HG02642 (cell line): Measurements from ENCODE around the gene NARS2.
"Not testable (repeated sequence)": the region's sequence is repeated elsewhere in the genome, so short reads cannot be mapped to it uniquely, and the experiment has no call there.

ENCODE experiments used
- ATAC-seq: cut with Tn5 transposase; IDR thresholded peaks from one replicate; pipeline ENCODE4 v1.9.1; 2021; ENCODE audit warnings: mild to moderate bottlenecking; ENCODE audit not compliant: unreplicated experiment, poor library complexity

Gene NARS2

DNA sequence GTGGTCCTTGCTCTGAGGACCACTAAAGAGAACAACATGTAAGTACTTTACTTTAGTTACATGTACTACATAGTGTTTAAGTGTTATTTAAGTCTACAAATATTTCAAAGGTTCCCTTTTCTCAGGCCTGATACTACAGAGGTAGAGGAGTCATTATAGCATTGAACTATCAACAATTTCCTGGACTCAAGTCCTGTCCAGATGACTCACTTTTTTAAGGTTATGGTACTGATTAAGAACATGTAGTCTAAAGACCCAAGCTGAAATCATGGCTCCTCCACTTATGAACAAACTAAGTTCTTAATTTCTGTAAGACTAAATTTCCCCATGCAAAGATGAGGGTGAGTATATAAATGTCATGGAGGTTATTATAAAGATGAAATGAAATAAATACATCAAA is 74.7 kb downstream of the NARS2 start:
- ATAC-seq = no peak

DNA sequence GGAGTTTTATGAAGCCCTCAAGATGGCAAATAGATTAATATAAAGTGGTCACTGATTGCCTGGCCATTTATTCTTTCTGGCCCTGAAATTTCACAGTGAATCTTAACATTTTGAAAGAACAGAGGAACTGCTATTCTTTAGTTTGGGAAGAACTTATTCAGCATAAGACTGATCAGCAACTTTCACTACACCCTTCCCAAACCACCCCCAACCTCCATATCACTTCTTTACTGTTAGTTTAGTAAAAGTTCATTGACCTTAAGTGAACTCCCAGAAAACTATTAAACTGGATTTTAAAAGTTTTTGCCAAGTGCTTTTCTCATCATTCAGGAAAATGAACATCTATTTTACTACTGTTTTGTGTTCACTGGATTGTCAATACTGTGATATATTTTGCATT is 77.4 kb downstream of the NARS2 start:
- ATAC-seq = no peak

DNA sequence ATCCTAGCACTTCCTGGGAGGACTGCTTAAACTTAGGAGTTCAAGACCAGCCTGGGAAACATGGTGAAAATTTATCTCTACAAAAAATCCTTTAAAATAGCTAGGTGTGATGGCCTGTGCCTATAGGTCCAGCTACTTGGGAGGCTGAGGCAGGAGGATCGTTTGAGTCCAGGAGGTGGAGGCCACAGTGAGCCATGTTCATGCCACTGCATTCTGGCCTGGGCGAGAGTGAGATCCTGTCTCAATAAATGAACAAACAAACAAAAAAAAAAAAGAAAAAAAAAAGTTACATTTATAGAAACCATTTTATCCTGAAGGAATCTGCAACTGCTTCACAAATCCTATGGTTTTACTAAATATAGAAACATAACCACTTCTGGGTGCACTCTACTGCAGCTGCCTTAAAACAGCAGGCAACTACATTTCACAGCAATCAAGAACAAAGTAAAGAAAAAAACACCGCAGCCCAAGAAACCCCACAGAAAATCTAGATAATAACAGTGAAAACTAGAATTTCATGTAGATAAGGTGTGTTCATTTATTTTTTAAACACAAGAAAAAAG is 81.2 kb downstream of the NARS2 start:
- no peak for ATAC-seq

DNA sequence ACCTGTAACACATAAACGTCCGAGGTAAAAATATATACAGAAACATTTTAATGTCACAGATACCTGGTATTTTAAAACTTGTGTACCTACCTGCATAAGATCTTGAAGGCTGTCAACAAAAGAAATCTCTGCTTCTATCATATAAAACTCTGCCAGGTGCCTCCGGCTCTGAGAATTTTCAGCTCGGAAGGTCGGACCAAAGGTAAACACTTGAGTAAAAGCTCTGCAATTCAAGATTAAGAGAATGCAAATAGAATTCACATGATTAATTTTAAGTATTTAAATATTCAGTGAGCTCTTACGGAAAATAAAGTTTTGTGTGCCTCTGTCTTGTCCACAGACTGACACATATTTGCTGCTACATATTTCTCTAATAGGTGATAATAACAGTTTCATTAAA is 81.7 kb downstream of the NARS2 start:
- ATAC-seq = no peak

DNA sequence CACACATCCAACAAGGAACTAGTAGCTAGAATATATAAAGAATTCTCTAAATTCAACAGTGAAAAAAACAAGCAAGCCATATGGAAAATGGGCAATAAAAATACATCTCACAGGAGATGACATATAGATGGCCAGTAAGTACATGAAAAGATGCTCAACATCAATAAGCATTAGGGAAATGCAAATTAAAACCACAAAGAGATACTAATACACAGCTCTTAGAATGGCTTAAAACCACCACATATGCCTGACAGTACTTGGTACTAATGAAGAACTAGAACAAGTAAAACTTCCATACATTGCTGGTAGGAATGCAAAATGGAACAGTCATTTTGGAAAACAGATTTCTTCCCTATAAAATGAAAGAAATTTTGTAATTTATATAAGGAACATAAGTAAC is 85.5 kb downstream of the NARS2 start:
- no peak for ATAC-seq

DNA sequence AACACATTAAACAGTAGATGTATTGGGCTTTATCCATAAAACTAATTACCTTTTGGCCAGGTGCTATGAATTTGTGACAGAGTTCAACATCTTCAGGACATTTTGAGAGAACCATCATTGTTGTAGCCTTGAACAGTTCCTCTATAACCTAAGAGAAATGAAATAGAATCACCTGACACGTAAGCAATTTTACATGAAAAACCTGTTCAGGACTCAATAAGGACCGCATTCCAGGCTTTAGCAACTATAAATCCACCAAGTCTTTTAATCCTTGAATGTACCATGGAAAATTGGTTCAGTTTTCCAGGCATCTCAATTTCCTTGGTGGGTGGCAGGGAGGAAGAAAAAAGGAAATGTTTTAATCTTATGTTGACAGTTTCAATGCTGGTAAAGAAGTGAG is 96.1 kb downstream of the NARS2 start:
- no peak for ATAC-seq

DNA sequence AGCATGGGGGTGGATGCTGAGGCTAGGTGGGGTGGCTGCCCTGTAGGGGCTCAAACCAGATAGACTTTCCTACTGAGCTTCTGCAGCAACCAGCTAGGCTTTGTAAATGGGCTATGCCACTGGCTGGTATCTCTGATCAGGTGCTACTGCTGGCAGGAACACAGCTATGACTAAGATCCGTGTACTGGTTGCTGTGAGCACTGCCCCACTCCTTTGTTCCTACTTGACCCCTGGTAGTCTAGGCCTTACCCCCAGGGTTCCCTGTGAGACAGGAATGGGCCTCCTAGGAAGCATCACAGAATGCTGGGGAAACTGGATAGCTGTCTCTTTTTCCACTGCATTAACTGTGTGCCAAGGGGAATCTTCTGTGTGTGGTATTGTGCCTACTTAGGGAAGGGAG is 98.6 kb downstream of the NARS2 start:
- ATAC-seq = no peak

DNA sequence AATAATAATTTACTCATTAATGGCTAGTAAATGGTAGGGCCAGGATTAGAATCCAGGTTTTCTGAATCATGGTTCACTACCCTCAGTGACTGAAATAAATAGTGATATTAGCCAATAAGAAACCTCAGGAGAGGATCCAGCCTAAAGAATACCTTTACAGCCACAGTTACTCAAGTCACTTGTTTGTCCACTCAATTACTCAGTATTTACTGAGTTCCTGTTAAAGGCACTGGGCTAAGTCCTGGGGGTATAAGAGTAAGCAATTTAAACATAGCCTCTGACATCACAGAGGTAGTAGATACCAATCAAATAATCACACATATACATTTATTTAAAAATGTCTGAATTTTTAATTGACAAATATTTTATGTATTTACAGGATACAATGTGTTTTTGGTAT is 100.2 kb downstream of the NARS2 start:
- ATAC-seq = no peak

DNA sequence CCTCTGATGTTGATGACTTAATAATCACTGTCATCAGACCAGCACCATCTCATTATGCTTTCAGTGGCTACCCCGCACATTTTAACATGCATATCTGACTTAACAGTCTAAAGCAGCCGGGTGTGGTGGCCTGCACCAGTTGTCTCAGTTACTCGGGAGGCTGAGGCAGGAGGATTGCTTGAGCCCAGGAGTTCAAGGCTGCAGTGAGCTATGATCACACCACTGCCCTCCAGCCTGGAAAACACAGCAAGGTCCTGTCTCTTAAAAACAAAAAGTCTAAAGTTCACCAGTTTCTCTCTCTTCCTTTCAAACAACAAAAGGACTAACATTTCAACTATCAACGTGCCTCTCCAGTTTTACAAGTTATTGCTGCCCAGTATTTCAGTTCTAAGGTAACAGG is 101.8 kb downstream of the NARS2 start:
- no peak for ATAC-seq

DNA sequence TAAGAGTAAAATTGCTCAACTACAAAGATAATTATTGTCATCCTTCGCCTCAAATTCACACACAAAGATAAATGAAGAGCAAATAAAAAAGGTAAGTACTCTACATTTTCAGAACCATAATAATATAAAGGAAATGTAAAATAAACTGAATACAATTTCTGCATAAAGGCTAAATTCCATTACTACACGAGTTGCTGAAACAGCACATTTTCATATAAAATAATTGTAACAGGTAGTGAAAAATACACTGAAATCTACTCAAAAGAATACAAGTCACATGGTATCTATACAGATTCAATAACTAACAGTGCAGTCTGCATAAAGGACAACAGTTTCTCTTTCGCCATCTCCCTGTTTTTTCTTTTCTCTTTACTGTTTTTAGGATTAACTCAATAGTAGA is 102.3 kb downstream of the NARS2 start:
- ATAC-seq = no peak

DNA sequence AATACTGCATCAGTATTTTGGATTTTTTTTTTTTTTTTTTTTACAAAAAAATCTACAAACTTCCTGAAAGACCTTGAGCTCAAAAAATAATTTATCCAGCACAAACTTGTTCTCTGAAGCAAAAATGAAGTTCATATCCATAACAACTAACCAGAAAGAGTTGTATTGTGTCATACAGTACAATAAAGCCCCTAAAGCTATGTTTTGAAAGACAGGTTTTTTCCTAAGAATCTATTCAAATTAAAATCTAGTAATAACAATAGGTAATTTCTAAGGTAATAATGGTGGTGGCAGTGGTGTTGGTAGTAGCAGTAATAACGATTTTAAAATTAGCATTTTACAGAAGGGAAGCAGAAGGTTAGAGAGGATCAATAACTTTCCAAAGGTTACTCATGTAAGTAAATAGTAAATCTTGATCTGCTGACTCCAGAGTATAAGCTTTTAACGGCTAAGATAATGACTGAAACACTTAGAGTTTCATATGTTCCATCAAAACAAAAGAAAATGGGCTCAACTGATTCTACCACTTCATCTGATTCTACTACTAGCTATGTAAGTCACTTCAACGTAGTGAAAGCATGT is 103.7 kb downstream of the NARS2 start:
- ATAC-seq = no peak

DNA sequence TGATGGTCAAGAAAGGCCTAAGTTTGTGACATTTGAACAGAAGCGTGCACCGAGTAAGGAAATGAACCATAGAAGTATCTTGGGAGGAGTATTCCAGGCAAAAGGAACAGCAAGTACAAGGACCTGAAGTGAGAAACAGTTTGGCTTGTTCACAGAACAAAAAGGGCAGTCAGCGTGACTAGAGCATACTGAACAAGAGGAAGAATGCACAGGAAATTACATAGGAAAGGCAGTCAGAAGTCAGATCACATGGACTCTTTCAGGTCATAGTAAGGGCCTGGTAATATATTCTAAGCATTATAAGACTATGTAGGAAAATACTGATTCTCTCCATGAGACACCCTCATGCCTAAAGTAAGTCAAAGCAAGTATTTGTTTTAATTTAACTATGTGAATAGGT is 104.8 kb downstream of the NARS2 start:
- no peak for ATAC-seq

DNA sequence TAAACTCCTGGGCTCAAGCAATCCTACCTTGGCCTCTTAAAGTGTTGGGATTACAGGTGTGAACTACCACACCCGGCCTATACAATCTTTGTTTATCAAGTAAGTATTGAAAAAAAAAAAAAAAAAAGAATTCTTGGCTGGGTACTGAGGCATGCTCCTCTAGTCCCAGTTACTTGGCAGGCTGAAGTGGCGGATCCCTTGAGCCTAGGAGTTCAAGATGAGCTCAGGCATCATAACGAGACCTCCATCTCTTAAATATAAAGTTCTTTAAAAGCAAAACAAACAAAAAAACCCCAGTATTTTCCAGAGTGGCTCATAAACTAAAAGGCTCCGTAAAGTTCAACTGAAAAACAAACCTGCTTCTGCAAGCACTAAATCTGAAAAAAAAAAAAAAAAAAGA is 106.7 kb downstream of the NARS2 start:
- no peak for ATAC-seq

DNA sequence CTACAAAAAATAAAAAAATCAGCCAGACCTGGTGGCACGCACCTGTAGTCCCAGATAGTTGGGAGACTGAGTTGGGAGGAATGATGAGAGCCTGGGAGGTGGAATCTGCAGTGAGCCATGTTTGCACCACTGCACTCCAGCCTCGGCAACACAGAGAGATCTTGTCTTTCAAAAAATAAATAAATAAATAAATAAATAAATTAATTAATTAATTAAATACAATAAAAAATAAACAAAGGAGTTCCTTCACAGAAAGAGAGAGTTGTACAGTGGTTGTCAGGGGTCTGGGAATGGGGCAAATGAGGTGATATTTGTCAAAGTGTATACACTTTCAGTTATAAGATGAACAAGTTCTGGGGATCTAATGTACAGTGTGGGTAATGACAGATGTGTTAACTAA is 107.3 kb downstream of the NARS2 start:
- ATAC-seq = no peak

DNA sequence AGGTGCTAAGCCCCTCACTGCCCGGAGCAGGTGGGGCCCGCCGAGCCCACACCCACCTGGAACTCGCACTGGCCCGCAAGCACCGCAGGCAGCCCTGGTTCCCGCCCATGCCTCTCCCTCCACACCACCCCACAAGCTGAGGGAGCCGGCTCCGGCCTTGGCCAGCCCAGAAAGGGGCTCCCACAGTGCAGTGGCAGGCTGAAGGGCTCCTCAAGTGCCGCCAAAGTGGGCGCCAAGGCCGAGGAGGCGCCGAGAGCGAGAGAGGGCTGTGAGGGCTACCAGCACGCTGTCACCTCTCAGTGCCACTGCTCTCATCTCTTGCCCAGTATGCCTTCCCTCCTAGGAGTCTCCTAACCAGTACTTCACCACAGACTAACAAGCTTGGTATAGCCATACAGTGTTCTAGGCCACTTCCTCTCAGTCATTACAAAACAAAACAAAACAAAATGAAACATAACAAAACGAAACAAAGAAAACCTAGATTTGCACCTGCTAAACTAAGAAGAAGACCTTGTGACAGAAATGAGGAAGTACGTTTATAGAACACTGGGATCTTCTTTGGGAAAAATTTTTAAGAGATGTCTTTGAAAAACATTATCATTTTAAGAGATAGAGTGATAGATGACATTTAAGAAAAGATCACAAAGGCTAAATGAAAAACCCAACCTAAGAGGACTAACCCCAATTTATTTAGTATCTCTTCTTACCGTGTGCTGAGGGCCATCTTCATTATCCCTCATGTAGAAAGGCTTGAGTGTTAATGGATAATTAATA is 109.3 kb downstream of the NARS2 start:
- peak; percentile 97 for ATAC-seq

DNA sequence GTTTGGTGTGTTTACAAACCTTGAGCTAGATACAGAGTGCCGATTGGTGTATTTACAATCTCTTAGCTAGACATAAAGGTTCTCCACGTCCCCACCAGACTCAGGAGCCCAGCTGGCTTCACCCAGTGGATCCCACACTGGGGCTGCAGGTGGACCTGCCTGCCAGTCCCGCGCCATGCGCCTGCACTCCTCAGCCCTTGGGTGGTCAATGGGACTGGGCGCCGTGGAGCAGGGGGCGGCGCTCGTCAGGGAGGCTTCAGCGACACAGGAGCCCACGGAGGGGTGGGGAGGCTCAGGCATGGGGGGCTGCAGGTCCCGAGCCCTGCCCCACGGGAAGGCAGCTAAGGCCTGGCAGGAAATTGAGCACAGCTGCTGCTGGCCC is 109.9 kb downstream of the NARS2 start:
- ATAC-seq = not testable (repeated sequence)

DNA sequence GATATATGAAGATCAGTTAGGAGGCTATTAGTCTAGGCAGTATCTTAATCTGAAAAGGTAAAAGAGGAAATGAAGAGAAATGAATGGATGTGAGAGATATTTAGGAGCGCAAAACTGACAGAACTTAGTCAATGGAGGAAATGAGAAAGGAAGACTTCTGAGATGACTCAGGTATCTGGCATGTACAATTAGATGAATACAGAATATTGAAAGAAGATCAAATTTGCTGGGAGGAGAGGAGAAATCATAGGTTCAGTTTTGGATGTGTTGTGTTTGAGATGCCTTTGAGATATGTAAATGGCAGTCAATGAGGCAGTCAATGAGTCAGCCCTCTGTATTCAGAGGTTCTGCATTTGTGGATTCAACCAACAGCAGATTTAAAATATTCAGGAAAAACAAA is 114.2 kb downstream of the NARS2 start:
- no peak for ATAC-seq

DNA sequence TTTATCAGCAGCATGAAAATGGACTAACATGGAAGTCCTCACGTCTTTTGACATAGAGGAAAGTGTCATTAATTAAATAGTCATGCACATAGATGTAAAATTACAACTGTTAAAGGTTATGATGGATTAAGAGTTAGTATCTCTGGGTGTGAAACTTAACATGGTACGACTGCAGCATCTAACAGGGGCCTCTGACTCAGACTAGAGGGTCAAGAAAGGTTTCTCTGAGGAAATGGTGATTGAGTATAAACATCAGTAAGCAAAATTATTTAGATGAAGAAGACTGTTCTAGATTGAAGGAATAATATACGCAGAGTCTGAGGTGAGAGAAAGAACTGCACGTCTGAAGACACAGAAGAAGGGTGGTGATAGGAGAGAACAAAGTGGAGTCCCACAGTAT is 114.9 kb downstream of the NARS2 start:
- no peak for ATAC-seq

DNA sequence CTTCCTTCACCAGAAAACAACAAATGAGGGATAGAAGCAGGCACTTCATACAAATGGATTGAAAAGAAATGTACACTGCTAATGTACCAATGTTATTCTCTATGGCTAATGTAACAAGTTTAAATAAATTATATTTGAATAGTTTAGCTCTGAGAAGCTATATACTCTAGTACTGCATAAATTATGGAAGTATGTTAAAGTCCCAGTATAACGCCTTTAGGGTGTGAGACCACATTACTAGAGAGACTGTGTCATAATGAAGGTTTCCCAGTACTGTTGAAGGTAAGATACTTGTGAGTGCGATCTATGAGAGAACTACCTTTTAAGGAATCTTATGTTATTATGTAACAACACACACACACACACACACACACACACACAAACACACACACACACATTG is 117.2 kb downstream of the NARS2 start:
- no peak for ATAC-seq

DNA sequence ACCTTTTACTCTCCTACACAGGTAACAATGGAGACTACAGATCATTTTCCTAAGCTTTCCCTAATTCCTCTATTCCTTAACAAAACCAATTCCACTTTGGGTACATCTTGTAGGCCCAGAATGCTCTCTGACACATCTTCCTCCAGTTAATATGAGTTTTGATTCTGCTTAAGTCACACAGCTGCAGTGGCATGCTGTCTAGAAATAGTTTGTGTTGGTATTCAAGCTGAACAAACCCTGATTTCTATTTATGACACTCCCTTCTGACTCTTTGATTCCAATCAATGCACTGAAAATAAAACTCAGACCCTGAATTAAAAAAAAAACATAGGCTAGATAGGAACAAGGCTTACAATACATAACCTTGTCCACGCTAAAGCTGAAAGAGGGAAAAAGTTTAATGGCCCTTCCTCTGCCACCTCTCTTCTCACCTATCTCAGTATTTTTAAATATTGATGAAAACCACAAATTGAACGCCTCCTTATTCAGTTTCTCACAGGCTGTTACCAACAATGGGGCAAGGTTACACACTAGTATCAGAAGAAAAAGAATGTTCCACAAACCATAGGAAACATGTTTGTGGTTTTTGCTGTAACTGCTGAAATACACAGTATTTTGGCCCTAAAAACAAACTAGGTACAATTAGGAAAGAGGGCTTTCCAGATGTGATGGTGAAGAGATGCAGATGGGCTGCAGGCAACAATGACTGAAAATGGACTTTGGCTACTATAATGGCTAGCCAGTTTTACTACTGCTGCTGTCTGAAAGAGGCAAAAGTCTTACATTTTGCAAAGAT is 121.3 kb downstream of the NARS2 start:
- ATAC-seq = peak; percentile 50
